Gastrocnemius medialis (tissue), 4 donors: Measurements from ENCODE around the gene ENOX2.
"Not testable (repeated sequence)": the region's sequence is repeated elsewhere in the genome, so short reads cannot be mapped to it uniquely, and the experiment has no call there.

Source experiments
- CTCF ChIP-seq, 5 experiments: fragments of 450-650 bp in 3 of 5; fragments of 200-600 bp in 2 of 5; sonication (generic) in 2 of 5; IDR thresholded peaks in 4 of 5; conservative IDR thresholded peaks in 1 of 5; 1 replicate in 4 of 5; 2 replicates in 1 of 5; pipeline ENCODE4 v1.5.1; 2016 to 2019; ENCODE audit warnings: antibody characterized with exemption in 5 of 5, mild to moderate bottlenecking in 3 of 5, moderate library complexity in 3 of 5
- POLR2A ChIP-seq, 2 donors: fragments of 450-650 bp; IDR thresholded peaks; one replicate each; pipeline ENCODE4 v1.6.1; 2017; ENCODE audit warnings: antibody characterized with exemption in 2 of 2, mild to moderate bottlenecking in 2 of 2, moderate library complexity in 2 of 2

- TF ChIP-seq CTCF (IDR thresholded peaks at IDR 0.05 in 4 of 5, conservative IDR thresholded peaks at IDR 0.05 in 1 of 5); POLR2A (IDR thresholded peaks at IDR 0.05): not testable (repeated sequence)
Observed at GRCh38 chrX:130791870-130792269, 111.1 kb downstream of the ENOX2 start.
